C1 segment of cervical spinal cord (tissue), 14 donors: ENCODE data around the gene SCARF1.

Experiments
- DNase-seq, 14 donors: peaks; one replicate each; lab custom pipeline; 2025; lab: John Stamatoyannopoulos, UW

The SCARF1 gene

DNA sequence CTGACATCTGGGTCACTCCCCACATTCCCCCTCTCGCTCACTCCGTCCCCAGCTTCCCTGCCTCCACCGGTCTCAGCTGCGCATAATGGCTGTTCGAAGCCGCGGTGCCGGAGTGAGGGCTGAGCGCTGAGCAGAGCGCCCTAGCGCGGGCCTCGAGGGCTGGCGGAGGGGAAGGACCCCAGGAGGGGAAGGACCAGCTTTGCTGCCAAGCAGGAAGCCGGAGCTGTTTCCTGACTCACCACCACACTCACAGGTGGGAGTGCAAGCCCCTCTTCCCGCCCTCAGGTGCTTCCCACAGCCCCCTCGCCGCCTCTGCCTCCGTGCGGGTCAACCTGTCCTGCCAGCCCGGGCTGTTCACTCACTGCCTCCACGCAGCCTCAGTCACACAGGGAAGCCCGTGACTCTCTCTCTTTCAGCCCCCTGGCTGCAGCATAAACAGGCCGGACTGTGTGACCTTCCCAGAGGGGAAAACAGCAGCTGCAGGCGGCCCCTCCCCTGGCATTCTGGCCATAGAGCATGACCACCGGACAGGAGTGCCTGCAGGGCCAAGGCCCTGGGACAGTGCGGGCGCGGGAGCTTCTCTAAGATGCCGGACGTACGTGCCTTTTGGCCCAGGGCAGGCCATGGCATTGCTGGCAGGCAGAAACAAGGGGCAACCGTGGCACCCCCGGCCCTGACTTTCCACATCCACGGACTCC is 40.6 kb downstream of the SCARF1 start:
- DNase-seq = no peak

DNA sequence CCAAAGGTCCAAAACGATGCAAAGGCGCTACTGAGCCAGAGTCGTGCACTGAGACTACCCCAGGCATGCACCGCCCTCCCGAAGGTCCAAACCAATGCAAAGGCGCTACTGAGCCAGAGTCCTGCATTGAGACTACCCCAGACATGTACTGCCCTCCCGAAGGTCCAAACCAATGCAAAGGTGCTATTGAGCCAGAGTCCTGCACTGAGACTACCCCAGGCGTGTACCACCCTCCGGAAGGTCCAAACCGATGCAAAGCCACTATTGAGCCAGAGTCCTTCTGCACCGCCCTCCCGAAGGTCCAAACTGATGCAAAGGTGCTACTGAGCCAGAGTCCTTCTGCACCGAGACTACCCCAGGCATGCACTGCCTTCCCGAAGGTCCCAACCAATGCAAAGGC is 44.0 kb downstream of the SCARF1 start:
- no peak for DNase-seq

DNA sequence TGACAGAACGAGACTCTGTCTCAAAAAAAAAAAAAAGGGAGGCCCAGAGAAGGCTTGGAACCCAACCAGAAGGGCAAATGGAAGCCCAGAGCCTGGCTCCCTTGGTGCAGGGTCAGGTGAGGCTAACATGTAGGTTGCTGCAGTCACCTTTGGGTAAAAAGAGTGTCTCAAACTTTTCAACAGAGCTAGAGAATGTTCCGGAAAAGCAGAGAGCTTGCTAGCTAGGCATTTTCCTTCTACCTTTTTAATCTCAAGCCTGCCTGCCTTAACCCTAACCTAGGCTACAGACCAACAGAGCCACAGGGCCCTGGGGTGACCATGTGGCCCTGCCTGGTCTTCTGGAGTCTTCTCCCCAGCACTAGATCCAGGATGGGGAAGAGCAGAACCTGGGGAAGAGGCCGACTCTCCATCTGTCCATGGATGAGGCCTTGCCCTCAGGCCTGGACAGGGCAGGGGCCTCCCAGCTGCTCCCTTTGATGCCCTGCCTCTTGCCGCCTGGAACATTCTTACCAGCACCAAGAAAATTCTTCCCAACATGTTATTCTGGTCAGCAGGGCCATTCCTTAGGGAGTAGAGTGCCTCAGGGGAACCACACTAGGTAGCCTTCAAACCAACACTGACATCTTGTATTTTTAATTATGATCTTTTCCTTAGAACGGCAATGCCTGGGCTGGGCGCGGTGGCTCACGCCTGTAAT is 47.0 kb downstream of the SCARF1 start:
- no peak for DNase-seq

DNA sequence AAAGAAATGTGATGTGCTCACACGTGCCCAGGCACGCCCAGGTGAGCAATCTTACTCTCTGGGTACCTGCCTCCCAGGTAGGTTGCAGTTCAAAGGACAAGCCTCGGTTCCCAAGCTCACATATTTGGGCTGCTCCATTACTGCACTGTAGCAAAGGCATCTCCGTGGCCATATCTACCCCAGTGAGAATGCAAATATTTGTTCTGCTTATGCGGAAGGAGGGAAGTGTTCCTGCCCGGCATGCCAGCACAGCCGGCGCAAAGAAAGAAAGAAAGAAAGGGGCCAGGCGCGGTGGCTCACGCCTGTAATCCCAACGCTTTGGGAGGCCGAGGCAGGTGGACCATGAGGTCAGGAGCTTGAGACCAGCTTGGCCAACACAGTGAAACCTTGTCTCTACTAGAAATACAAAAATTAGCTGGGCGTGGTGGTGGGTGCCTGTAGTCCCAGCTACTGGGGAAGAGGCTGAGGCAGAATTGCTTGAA is 47.6 kb downstream of the SCARF1 start:
- no peak for DNase-seq

DNA sequence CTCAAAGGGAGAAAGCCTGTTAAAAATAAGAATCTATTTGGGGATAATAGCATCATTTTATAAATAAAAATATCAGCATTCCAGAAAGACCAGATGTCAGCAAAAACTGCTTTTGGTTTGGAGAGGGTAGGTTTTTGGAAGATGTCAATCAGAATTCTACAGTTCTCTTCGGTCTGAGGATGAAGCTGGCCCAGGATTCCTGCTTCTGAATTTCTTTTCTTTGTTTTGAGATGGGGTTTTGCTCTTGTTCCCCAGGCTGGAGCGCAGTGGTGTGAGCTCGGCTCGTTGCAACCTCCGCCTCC is 52.0 kb downstream of the SCARF1 start:
- DNase-seq = no peak

DNA sequence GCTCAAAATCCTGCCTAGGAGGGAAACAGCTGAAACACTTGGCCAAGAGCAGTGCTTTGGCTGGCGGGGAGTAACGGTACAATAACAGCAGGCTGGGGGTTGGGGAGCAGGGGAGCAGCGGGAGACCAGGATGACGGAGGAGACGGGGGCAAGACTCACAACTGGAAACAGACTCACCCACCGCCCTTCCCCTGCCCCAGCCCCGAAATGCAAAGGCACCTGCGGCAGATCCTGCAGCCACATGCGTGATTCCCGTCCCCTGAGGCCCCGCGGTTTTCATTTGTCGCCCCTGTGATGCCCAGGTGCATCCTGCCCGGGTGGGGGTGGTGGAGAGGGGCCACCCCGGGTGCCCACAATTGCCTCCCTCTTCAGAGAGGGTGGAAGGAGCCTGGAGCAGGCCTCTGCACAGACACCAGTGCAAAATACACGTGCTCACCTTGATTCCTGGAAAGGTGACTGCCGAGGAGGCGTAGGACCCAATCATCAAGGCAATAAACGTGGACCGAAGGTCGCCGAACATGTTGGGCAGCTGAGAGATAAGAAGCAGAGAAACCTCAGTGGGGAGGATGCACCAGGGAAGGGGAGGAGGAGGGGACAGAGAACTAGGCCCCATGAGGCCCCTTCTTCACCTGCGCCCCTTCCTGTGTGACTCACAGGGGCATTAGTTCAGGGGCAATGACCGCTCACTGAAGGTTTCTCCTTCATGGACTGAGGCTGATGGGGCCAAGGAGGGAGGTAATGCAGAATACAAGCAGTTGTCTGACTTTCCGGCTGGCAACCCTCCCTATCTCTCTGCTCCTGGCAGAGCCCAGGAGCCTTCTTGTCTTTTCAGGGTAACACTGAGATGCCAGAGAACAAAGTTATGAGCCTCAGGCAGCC is 52.5 kb downstream of the SCARF1 start:
- DNase-seq = peak in 1 of 14 donors; percentile 55

DNA sequence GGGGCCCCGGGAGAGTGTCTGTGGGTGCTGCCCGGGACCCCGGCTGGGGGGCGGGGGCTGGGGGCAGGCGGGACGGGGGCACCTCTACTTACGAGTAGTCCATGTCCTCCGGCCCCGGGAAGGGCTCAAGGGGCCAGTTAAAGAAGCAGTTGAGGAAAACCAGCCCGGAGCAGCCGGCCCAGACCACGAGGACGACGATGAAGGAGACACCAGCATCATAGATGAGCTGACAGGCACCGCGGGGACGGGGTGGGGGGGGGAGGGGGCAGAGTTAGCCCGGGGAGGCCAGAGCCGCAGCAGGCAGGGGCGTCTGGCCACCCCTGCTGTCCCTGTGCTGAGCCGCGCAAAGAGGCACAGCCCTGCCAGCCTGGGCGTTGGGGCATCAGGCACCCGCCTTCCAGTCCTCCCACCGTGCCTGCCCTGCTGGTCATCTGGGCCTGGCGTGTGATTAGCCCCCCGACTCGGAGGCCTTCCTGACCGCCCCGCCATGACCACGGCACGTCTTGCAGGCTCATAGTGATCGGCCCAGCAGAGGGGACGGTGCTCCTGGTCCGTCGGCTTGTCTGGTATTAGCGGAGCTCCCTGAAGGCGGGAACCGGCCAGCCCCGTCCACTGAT is 54.0 kb downstream of the SCARF1 start:
- DNase-seq = peak in 1 of 14 donors; percentile 31

DNA sequence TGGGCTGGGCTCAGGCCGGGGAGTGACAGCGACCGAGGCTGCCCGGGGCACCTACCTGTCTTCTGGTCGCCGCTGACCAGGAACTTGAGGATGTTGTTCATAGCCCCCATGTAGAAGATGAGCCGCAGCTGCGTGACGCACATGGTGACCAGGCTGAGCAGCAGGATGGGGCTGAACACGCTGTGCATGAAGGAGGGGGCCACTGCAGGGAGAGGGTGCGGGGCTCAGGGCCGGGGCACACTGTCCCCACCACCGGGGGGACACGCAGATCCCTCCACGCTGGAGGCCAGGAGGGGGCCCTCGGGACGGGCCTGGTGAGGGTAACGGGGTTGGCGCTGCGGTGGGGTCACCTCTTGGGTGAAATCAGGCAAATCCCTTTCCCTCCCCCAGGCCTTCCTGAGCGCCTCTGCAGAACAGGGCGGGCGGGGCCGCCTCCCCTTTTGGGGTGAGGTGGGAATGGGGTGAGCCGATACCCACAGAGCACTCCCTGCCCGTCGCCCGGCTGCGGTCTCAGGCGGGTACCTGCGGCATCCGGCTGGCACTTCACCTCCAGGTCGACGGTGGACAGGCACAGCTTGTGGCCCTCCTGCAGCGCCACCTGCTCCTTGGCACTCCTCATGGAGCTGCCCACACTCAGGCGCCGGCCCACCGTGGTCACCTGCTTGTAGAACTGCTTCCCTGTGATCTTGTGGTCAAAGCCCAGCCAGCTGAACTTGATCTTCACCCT is 54.6 kb downstream of the SCARF1 start:
- DNase-seq = peak in 1 of 14 donors; percentile 71

DNA sequence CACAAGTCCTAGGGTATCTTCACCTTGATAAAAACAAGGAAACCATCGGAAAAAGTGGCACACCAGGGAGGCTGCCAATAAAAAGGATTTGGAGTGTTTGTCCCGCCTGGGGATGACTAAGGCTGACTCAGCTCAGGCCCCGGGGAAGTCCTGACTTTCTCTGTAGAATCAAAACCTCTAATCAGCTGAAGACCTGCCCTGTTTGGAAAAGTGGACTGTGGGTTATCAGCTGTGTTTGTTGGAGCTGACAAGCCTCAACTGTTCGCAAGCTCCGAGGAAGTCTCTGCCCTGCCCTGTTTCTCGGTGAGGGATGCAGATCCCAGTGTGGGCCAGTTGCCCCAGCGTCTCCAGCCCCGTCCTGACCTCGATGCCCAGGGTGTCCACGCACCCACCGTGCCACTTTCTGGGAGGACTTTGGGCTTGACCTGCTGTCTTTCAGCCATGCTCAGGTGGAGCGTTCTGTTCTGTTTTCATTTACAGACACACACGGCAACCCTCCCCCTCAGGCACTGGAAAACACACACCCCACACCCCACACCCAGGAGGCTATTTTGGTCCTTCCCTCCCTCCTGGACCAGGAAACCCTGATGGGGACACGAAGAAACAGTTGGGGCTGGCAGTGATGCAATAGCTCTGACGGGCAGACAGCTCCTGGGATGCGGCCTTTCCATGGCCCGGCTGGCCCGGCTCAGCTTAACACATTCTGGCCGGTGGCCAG is 55.3 kb downstream of the SCARF1 start:
- DNase-seq = peak in 2 of 14 donors; percentile 56 to 90

DNA sequence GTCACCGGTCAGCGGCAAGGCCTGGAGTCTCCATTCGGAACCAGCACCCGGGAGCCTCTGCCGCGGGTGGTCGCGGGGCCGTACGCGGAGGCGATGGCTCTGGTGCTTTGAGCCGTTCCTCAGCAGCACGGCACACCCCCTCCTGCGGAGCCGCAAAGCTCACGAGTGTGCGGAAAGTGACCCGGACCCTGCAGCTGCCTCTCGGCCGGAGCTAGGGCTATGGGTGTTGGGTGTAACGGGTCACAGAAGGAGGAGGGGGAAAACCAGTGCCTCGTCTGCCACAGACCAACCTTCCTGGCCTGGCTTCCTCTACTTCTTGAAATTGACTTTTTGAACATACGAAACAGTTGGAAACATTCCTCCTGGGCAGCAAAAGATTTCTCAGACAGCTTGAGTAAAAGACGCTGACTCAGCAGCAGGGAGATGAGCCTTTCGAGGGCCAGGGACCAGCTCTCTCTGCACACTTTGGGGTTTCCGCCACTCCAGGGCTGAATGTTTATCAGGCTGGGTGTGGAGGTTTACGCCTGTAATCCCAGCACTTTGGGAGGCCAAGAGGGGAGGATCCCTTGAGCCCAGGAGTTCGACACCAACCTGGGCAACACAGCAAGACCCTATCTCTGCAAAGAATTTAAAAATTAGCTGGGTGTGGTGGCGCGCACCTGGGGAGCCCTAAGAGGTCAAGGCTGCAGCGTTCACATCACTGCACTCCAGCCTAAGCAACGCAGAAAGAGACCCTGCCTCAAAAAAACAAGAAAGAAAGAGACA is 56.5 kb downstream of the SCARF1 start:
- no peak for DNase-seq

DNA sequence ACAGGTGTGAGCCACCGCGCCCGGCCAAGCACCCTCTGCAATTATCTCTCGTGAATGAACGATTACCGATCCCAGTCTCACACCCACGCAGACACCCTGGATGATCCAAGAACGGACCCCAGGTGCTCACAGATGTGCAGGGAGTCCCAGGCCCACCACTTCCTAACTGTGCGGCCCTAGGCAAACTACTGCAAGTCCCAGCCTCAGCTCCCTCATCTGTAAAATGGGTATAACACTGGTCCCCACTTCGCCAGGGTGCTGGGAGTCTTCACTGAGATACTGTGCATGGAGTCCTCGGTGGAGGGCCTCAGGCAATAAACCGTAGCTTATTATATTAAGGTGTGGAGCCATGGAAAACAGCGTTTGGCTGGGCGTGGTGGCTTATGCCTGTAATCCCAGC is 61.4 kb downstream of the SCARF1 start:
- DNase-seq = no peak
